UCSD-AML1 (cell line): ENCODE results near the gene SACM1L.
"Not testable (repeated sequence)": the region's sequence is repeated elsewhere in the genome, so short reads cannot be mapped to it uniquely, and the experiment has no call there.

Source experiments
- DNase-seq: peaks from one replicate; lab custom pipeline; 2025; ENCODE audit not compliant: unreplicated experiment; lab: John Stamatoyannopoulos, UW

The SACM1L gene

GRCh38 chr3:45737234-45737633 is 48.0 kb downstream of the SACM1L start:
- no peak for DNase-seq

DNA sequence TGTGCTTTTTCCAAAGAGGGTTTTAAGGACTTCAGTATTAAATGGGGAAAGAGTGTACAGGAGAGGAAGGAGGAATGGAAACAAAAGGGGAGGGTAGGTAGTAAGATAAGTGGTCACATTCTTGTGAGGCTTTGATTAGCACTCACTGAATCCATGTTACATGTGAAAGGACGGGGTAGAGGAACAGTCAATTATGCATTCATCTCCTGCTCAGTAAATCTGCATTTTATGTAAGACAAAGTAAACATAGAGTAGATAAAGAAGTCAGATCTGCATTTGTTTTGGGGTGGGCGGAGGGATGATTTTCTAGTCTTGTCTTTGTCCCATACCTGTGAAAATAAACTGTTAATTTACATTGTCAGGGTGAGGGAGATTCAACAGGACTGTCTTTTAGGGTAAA is 50.8 kb downstream of the SACM1L start:
- no peak for DNase-seq

- DNase-seq, result no peak
Observed at GRCh38 chr3:45741247-45741646, 52.1 kb downstream of the SACM1L start.

GRCh38 chr3:45741742-45742460 is 52.7 kb downstream of the SACM1L start:
- no peak for DNase-seq

GRCh38 chr3:45742461-45743089 is 53.4 kb downstream of the SACM1L start:
- DNase-seq, result no peak

- no peak for DNase-seq
Observed at GRCh38 chr3:45746165-45746776, 57.1 kb downstream of the SACM1L start.

GRCh38 chr3:45746777-45747622 is 57.8 kb downstream of the SACM1L start:
- no peak for DNase-seq

DNA sequence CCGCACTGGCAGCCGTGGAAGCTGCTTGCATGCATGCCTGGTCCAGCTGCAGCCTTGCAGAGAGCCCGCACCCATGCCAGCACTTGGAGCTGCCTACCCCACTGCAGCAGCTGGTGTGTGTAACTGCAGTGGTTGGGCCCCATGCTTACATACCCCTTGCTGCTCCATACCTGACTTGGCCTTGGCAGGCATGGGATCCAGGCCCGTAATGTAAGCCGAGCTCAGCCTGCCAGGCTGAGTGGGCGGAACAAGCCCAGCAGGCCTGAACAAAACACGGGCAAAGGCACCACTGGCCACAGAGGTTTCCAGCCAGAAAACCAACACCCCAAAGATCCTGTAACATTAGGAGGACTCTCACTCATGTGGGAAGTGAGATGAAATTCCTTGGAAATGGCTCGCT is 58.9 kb downstream of the SACM1L start:
- DNase-seq, result no peak

- not testable (repeated sequence) for DNase-seq
Observed at GRCh38 chr3:45749036-45749600, 59.9 kb downstream of the SACM1L start.

DNA sequence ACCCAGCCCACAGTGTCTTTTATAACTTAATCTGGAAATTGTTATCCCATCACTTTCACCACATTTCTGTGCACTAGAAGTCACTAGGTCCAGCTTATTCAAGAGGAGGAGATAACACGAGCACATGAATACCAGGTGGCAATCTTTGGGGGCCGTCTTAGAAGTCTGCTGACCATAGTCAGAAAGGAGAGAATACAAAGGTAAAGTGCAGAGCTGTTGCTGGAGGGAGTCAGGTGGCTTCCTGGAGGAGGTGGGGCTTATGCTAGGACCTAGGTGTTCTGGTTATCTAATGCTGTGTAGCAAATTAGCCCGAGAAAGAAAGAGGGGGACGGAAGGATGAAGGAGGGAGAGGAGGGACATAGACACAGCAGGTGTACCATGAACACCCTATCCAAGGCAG is 60.7 kb downstream of the SACM1L start:
- DNase-seq, result no peak

DNA sequence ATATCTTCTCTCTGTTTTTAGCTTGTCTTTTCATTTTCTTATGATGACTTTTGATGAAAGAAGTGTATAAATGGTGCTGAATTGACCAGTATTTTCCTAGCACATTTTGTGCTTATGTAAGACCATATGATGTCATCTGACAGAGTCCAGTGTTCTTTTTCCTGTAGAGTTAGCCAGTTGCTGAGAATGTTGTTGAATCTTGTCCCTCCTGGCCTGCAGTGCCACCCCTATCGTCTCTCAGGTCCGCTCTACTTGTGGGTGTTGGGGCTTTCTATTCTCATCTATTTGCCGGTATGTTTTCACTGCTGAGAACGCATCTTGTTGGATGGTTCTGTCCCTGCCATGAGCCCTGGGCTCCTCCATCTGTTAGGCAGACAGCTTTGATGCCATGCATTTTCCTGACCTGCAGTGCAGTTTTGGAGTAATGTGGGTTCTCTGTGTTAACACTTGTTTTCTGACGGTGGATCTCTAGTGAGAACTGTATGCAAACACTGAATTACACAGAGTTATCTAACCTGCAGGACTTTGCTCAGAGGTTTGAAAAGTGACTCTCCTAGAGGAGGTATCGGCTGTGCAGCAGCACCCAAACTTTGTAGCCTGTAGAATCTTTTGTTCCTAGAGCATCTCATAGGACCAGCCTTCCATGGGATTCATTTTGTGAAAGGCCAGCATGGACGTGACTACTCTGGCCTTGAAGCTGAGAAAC is 62.5 kb downstream of the SACM1L start:
- no peak for DNase-seq

DNA sequence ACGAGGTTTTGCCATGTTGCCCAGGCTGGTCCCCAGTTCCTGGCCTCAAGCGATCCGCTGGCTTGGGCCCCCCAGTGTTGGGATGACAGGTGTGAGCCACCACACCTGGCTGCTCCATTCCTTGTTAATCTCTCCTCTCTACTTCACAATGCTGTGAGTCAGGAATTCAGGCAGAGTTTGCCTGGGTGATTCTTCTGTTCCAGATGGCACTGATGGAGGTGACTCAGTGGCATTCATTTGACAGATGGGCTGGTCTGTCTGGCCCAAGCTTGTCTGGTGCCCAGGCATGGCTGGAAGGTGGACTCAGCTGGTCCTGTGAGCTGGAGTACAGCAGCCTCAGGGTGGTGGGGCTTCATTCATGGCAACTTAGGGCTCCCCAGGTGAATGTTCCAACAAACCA is 63.9 kb downstream of the SACM1L start:
- no peak for DNase-seq

GRCh38 chr3:45754461-45754860 is 65.3 kb downstream of the SACM1L start:
- DNase-seq, result no peak

GRCh38 chr3:45756055-45756454 is 66.9 kb downstream of the SACM1L start:
- DNase-seq, result no peak

- DNase-seq, result not testable (repeated sequence)
Observed at GRCh38 chr3:45757141-45757540, 67.9 kb downstream of the SACM1L start.

DNA sequence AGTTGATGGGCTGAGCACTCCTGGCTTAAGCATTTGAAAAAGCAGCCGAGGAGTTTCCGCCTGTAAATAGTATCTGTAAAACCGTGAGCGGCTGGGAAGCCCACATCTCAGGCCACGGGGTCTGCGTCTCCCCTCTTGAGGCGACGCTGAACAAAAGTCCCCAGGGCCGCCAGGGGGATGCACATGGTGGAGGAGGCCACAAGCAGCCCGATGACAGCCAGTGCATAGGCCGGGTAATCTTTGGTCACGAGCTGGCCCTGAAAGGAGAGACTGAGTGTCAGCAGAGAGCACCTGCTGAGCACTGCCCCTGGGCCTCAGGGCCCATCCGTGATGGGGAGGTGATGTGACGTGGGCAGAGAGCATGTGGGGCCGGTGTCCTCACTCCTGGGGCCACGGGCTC is 69.7 kb downstream of the SACM1L start:
- no peak for DNase-seq

- DNase-seq, result no peak
Observed at GRCh38 chr3:45759851-45760250, 70.7 kb downstream of the SACM1L start.

- peak; percentile 36 for DNase-seq
Observed at GRCh38 chr3:45760878-45761711, 71.9 kb downstream of the SACM1L start.

DNA sequence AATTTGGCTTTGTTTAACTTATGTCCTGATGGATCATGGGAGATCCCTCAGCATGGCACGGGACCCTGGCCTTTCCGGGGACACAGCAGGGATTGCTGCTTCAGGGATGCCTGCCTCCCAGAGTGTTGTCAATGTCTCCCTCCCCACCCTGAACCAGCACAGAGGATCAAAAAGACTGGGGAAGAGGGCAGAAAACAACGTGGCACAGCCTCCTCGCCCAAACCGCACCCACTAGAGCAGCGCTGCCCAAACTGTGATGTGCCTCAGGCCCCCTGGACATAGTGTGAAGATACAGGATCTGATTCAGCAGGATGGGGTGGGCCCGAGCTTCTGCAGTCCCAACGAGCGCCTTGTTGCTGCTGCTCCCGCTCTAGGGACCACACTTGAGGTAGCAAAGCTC is 72.6 kb downstream of the SACM1L start:
- no peak for DNase-seq
